GM18511 (cell line): ENCODE data around the gene THAP7.

Experiments used
- ATAC-seq: cut with Tn5 transposase; IDR thresholded peaks from one replicate; pipeline ENCODE4 v1.9.1; 2021; ENCODE audit warnings: mild to moderate bottlenecking, moderate library complexity; ENCODE audit not compliant: unreplicated experiment

THAP7 gene

DNA sequence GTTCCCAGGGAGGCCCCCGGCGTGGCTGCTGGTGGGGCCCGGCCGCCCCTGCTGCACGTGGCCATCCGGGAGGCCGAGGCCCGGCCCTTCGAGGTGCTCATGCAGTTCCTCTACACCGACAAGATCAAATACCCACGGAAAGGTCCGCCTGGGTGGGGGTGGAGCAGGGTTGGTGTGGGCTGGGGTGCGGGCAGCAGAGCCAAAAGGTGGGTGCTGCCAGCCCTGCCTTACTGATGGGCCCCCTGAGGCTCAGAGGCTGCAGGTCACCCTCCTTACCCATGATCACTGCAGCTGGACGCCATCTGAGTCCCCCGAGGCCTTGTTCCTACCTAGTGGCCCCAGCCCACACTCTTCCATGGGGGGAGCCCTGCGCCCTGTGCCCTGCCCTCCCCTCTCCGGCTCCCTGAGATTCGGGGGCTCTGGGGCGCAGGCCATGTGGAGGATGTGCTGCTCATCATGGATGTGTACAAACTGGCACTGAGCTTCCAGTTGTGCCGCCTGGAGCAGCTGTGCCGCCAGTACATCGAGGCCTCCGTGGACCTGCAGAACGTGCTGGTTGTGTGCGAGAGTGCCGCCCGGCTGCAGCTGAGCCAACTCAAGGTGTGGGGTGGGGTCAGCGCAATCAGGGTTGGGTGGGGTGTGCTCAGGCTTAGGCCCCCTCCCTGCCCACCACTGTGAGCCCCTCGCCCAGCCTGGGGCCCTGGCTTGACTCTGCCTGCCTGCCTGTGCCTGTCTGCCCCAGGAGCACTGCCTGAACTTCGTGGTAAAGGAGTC lies 7.6 kb downstream of the THAP7 start:
- no peak for ATAC-seq

- ATAC-seq, result no peak
Measured at GRCh38 chr22:20993304-20994127, 8.4 kb downstream of the THAP7 start.

GRCh38 chr22:20992456-20993303 lies 9.2 kb downstream of the THAP7 start:
- ATAC-seq, result no peak

DNA sequence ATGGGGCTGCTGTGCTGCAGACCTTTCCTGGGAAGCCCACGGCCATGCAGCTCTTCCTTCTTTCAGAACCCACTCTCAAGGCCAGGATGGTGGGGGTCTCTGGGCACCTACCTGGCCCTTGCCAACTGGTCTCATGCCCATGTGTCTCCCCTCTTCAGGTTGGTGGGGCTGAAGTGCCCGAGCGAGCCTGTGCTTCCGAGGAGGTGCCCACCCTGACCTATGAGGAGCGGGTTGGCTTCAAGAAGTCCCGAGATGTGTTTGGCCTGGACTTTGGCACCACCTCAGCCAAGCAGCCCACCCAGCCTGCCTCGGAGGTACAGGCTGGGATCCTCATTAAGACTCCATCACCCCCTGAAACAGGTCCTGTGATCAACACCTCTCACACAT lies 9.9 kb downstream of the THAP7 start:
- no peak for ATAC-seq

GRCh38 chr22:20991252-20992055 lies 10.5 kb downstream of the THAP7 start:
- no peak for ATAC-seq

GRCh38 chr22:20990184-20991180 lies 11.4 kb downstream of the THAP7 start:
- ATAC-seq, result no peak

- ATAC-seq, result no peak
Measured at GRCh38 chr22:20989323-20990138, 12.4 kb downstream of the THAP7 start.

DNA sequence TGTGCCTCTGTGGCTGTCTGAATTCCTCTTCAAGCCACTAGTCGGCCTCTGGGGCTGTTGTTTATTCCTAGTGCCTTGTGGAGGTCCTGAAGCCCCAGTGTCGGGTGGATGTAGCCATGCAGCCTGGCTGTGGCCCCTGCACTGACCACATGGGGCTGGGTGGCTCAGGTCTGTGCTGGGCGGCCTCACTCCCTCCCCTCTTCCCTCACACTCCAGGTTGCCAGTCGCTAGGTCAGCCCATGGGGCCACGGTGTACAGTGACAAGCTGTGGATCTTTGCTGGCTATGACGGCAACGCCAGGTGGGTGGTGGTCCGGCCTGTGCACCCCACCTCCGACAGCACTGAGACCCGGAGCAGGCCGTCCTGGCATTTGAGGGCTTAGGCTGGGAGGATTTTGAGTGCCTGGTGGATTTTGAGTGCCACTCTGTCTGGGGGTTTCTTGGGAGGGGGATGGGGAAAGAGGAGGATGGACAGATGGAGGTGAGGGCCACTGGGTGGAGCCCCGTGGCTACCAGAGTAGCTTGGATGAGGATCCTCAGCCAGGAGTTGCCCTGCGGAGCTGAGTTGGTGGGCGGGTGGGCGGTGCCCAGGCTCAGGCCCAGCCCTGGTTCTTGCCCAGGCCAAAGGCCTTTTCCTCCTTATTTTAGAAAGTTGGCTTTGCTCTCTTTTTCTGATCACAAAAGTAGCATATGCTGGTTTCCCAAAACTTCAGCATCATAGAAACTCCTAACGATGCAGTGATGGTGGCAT lies 13.2 kb downstream of the THAP7 start:
- no peak for ATAC-seq

GRCh38 chr22:20987375-20987774 lies 14.5 kb downstream of the THAP7 start:
- no peak for ATAC-seq

DNA sequence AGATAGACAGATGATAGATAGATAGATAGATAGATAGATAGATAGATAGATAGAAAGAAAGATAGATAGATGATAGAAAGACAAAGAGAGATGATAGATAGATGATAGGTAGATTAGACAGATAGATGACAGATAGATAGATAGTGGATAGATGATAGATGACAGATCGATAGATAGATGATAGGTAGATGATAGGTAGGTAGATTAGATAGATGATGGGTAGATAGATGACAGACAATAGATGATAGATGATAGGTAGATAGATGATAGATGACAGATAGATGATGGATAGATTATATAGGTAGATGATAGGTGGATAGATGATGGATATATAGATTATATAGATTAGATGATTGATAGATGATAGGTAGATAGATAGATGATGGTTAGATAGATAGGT lies 15.6 kb downstream of the THAP7 start:
- no peak for ATAC-seq

GRCh38 chr22:20985720-20986119 lies 16.2 kb downstream of the THAP7 start:
- ATAC-seq, result no peak

- ATAC-seq, result no peak
Measured at GRCh38 chr22:20983081-20983771, 18.7 kb downstream of the THAP7 start.

DNA sequence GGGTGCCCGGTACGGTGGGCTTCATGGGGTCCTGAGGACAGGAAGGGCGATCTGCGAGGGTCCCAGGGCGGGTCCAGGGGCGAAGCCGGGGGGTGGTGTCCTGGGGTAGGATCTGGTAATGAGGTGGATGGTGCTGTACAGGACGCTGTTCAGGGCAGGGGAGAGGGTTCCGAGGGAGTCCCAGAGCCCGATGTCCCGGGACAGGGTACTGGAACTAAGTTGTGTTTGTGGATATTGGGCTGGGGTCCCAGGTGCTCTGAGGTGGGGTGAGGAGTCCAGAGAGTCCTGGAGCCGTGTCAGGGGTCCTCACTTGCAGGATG lies 19.4 kb downstream of the THAP7 start:
- peak; percentile 33 for ATAC-seq

DNA sequence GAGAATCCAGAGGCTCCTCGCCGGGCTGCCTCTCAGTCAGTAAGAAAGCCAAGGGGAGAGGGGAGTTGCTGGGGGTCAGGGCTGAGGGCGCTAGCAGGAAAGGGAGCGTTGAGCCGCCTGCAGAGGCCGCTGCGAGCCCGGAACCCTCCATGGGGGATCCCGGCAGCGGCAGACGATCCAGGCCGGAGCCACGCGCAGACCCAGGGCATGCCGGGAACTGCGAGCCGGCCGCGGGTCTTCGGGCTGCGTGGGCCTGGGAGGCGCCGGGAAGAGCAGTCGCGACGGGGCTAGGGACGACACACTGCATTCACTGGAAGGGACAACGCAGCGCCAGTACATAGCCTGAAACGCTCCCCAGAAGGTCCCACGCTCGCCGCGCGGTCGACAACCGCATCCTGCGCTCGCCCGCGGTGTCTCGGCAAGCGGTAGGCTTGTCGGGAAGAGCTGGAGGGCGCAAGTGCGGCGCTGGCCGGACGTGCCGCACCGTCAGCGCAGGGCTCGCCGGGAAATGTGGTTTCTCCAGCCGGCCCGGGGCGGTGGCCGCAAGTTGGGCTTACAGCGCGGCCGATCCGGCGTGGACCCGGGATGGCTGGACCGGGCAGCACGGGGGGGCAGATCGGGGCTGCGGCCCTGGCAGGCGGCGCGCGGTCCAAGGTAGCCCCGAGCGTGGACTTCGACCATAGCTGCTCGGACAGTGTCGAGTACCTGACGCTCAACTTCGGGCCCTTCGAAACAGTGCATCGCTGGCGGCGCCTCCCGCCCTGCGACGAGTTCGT lies 19.9 kb downstream of the THAP7 start, which contains the start of gene LZTR1:
TSS of gene LZTR1 (plus strand) at position 511 of the 776 bp plus-strand sequence. CDS start at position 586, 75 bp downstream.
- ATAC-seq, result peak; percentile 88

DNA sequence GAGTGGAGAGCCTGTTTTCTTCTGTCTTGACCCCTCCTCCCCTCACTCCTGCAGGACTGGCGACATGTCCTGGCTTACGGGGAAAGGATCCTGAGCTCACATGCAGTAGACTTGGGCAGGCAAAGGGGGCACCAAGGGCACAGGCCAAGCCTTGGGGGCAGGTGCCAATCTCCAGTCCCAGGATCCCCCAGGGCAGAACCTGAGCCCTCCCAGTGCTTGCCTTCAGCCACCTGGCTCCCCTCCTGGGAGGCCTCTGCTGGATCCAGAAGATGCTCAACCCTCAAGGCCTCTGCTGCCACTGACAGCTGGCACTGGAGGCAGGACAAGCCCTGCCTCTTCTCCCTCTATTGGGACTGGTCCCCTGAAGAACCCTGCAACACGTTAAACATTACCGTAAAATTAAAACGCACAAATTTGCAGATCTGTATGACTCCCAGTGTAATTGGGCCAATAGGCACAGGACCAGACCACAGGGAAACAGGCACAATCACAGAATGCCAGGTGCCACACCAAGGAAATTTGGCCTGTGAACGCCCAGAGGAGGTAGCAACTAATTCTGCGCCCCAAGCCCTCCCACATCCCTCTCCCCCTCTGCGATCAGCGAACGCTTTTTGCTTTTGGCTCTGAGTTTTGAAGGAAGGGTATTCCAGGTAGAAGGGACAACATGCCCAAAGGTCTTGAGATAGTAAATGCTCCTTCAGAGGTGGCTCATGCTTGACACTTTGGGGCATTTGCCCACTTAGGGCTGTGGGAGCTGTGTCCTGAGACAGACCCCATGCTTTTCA lies 20.8 kb downstream of the THAP7 start:
- ATAC-seq, result no peak

- no peak for ATAC-seq
Measured at GRCh38 chr22:20980523-20980922, 21.4 kb downstream of the THAP7 start.
